ENCODE data around the gene GPR89A.
"Not testable (repeated sequence)": the region's sequence is repeated elsewhere in the genome, so short reads cannot be mapped to it uniquely, and the experiment has no call there.

Gene GPR89A

DNA sequence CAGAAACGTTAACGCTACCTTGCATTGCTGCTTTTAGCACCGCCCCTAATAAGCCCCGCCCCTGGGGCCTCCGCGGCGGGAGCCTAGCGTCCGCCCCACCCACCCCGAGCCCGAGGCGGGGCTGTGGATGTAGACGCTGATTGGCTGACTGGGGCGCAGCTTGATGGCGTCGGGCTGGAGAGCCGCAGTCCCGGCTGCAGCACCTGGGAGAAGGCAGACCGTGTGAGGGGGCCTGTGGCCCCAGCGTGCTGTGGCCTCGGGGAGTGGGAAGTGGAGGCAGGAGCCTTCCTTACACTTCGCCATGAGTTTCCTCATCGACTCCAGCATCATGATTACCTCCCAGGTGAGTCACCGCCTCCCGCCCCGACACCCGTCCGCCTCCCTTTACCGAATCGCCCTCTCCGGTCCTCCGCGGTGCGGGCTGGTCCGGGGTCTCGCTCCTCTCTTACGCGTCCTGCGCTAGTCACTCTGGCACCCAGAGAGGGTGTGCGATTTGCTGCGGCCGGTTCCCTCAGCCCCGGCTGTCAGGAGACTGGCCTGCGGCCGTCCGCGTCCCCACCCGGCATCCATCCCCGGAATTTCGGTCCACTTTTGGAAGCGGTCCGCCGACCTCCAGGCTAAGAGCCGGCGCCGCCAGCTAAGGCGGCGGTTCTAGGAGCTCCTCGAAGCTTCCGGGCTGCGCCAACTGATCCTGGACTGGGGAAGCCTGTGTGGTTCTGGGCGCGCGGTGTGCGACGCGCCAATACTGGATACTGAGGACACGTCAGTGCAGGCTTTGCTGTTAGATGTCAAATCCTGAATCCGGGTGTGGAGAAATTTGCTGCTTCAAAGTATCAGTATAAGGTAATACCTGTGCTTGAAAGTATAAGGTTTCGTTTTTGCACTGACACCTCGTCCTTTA lies at the start of gene GPR89A:
GPR89A (plus strand) TSS at position 156 of the 901 bp plus-strand sequence; CDS start at position 302, 146 bp downstream.
- DNase-seq: peak; percentile 98

GRCh38 chr1:145586820-145587219 lies 21.0 kb upstream of the GPR89A start:
- not testable (repeated sequence) for DNase-seq

GRCh38 chr1:145590806-145591205 lies 17.0 kb upstream of the GPR89A start:
- peak; percentile 59 for DNase-seq

DNA sequence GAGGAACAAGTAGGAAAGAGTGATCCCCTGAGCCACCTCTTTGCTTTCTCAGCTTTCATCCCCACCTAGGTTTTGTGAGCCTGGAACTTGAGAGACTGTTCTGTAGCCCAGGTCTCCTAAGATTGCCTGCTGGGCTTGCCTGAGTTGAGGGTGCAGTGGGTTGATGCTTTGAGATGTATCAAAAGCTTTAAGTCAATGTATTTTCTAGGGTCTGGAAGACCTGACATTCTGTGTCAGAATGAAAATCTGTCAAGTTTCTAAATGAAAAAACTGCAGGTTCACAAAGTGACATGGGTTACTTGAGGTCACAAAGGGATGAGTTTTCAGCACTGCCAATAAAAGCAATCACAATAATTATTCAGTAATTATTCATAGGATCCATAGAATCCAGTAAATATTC lies 15.4 kb upstream of the GPR89A start:
- peak; percentile 2 for DNase-seq

DNA sequence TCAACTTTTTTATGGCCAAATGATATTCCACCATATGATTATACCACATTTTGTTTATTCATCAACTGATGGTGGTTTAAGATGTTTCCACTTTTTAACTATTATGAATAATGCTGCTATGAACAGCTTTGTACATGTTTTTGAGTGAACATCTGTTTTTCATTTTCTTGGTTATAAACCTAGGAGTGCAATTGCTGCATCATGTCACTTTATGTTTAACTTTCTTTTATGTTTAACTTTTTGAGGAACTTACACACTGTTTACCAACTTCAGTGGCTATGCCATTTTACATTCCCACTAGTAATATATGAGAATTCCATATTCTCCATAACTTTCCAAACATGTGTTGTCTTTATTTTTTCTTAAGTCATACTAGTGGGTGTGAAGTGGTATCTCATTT lies 12.4 kb upstream of the GPR89A start:
- DNase-seq: not testable (repeated sequence)

DNA sequence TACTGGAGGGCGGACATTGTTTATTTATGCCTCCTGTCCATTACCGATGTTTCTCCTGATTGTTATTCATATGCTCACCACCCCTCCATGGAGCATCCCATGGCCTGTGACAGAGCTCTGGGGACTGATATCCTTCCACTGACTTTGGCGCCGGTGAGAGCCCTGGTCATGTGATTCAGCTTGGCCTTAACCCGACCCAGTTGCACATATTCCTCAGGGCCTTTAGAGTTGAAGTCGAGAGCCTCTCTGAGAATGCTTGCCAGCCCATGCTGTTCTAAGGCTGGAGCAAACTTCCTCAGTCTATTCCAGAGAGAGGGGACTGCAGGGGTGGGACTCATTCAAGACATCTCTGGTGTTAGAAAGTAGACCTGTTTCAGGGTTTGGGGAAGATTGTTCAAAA lies 11.6 kb upstream of the GPR89A start:
- DNase-seq: not testable (repeated sequence)

DNA sequence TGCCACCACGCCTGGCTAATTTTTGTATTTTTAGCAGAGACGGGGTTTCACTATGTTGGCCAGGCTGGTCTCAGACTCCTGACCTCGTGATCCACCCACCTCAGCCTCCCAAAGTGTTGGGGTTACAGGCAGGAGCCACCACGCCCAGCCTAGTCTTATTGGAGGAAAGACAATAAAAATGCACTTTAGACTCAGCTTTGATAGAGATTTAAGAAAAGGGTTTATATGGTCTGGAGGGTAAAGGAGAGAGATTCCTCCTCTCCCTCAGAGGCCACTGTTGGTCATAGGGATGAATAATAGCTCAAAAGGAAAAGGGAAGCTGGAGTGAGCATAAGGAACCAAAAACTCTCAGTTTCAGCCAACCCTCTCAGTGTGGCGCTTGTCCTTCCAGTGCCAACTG lies 8.4 kb upstream of the GPR89A start:
- not testable (repeated sequence) for DNase-seq

DNA sequence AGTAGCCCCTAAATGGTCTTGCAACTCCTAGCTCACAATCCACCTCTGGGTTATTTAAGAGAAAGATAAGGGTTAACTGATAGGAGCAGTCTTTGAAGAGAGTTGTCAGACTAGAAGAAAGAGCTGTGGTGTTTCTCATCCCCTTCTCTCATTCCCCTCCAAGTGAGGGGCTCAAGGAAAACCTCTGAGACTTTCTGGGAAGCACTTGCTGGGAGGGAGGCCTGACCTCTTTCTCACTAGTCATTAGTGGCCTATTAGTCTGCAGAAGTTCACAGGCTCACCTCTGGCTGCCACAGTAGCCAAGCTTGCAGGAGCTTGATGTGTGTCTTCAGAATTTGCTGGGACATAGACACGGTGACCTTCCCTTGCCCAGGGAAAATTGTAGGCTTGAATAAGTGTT lies 6.2 kb upstream of the GPR89A start:
- no peak for DNase-seq

- DNase-seq: not testable (repeated sequence)
These were observed 948 bp upstream of the GPR89A start for GRCh38 chr1:145606840-145607239.

- not testable (repeated sequence) for DNase-seq
These were observed 499 bp upstream of the GPR89A start for GRCh38 chr1:145607289-145607688.

GRCh38 chr1:145610744-145611143 lies 3.0 kb downstream of the GPR89A start:
- DNase-seq: not testable (repeated sequence)

GRCh38 chr1:145620073-145620472 lies 12.3 kb downstream of the GPR89A start:
- not testable (repeated sequence) for DNase-seq

- DNase-seq: not testable (repeated sequence)
These were observed 14.4 kb downstream of the GPR89A start for GRCh38 chr1:145622177-145622576.

GRCh38 chr1:145636237-145636636 lies 28.4 kb downstream of the GPR89A start:
- not testable (repeated sequence) for DNase-seq

GRCh38 chr1:145641886-145642285 lies 34.1 kb downstream of the GPR89A start:
- DNase-seq: not testable (repeated sequence)

DNA sequence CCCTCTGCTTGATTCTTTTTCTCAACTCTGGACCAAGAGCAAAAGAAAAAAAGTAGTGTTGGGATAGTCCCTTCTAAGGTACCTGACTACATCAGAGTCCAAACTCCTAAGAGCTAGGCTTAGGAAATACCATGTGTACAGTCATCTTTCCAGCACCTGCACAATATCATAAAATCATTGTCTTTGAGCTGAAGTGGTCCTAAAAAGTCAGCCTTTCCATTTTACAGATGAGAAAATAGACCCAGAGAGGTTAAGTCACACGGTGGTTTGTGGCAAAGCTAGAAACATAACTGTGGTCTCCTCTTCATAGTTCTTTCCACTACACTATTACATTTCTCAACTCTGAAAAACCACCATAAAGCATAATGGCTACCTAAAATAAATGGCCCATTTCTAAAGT lies 36.2 kb downstream of the GPR89A start:
- not testable (repeated sequence) for DNase-seq

GRCh38 chr1:145656245-145656943 lies 48.6 kb downstream of the GPR89A start:
- peak; percentile 1 for DNase-seq

GRCh38 chr1:145662502-145662901 lies 54.7 kb downstream of the GPR89A start:
- peak; percentile 8 for DNase-seq

DNA sequence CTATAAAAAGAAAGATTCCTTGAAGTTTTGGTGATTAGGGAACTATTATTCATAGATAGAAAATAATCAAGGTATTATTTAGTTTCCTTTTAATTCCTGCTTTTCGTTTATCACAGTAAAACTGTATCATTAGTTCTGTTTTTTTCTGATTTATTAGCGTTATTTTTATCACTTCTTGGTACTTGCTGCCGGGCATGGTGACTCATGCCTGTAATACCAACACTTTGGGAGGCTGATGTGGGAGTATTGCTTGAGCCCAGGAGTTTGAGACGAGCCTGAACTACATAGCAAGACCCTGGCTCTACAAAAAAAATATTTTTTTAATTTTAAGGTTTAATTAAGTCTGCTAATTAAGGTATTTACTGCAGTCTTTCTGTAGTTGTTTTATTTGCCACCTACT lies 57.2 kb downstream of the GPR89A start:
- DNase-seq: not testable (repeated sequence)

GRCh38 chr1:145670995-145671745 lies 63.4 kb downstream of the GPR89A start:
- DNase-seq: not testable (repeated sequence)

- not testable (repeated sequence) for DNase-seq
These were observed 65.4 kb downstream of the GPR89A start for GRCh38 chr1:145673217-145673616.

DNA sequence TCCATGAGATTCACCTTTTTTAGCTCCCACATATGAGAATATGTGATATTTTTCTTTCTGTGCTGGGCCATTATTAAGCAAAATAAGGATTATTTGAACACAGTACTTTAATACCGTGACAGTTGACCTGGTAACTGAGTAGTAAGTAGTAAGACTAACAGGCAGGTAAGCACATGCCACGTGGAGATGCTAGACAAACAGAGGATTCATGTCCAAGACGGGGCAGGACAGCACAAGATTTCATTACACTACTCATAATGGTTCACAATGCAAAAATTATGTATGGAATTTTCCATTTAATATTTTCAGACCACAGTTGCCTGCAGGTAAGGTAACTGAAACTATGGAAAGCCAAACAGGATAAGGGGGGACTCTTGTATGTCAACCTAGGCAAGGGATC lies 77.1 kb downstream of the GPR89A start:
- DNase-seq: not testable (repeated sequence)

GRCh38 chr1:145686078-145686477 lies 78.3 kb downstream of the GPR89A start:
- DNase-seq: not testable (repeated sequence)

All from stimulated activated CD4-positive, alpha-beta T cell treated with anti-CD3 and anti-CD28 coated beads, Interleukin-15, amount 100 ng/mL, for 24 hours (primary cell).